ENCODE measurements around the gene WDR11. TPM values are rescaled to one million over a fixed set of nuclear protein-coding genes. Genes with fewer than 3 reads are reported as not detected.
A peak's percentile ranks its signal among the peaks of the same experiment; 100 is the strongest.

WDR11 gene, protein sequence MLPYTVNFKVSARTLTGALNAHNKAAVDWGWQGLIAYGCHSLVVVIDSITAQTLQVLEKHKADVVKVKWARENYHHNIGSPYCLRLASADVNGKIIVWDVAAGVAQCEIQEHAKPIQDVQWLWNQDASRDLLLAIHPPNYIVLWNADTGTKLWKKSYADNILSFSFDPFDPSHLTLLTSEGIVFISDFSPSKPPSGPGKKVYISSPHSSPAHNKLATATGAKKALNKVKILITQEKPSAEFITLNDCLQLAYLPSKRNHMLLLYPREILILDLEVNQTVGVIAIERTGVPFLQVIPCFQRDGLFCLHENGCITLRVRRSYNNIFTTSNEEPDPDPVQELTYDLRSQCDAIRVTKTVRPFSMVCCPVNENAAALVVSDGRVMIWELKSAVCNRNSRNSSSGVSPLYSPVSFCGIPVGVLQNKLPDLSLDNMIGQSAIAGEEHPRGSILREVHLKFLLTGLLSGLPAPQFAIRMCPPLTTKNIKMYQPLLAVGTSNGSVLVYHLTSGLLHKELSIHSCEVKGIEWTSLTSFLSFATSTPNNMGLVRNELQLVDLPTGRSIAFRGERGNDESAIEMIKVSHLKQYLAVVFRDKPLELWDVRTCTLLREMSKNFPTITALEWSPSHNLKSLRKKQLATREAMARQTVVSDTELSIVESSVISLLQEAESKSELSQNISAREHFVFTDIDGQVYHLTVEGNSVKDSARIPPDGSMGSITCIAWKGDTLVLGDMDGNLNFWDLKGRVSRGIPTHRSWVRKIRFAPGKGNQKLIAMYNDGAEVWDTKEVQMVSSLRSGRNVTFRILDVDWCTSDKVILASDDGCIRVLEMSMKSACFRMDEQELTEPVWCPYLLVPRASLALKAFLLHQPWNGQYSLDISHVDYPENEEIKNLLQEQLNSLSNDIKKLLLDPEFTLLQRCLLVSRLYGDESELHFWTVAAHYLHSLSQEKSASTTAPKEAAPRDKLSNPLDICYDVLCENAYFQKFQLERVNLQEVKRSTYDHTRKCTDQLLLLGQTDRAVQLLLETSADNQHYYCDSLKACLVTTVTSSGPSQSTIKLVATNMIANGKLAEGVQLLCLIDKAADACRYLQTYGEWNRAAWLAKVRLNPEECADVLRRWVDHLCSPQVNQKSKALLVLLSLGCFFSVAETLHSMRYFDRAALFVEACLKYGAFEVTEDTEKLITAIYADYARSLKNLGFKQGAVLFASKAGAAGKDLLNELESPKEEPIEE
- total RNA-seq (2022) (49.2 and 61.0 TPM in 2 replicates), Bru-seq, nascent RNA (percentile 89 among the genes with signal in this experiment), BruChase-seq, experiment 1, labeled RNA remaining after a 6-hour chase (percentile 88 among the genes with signal in this experiment), BruChase-seq, experiment 2, labeled RNA remaining after a 2-hour chase (percentile 93 among the genes with signal in this experiment)
- long read RNA-seq, full-length matches to known transcripts: 53 of 82 reads
- long read RNA-seq, partial matches to known transcripts: 9 of 82 reads
- long read RNA-seq, other reads (novel, unspliced or antisense): 20 of 82 reads

DNA sequence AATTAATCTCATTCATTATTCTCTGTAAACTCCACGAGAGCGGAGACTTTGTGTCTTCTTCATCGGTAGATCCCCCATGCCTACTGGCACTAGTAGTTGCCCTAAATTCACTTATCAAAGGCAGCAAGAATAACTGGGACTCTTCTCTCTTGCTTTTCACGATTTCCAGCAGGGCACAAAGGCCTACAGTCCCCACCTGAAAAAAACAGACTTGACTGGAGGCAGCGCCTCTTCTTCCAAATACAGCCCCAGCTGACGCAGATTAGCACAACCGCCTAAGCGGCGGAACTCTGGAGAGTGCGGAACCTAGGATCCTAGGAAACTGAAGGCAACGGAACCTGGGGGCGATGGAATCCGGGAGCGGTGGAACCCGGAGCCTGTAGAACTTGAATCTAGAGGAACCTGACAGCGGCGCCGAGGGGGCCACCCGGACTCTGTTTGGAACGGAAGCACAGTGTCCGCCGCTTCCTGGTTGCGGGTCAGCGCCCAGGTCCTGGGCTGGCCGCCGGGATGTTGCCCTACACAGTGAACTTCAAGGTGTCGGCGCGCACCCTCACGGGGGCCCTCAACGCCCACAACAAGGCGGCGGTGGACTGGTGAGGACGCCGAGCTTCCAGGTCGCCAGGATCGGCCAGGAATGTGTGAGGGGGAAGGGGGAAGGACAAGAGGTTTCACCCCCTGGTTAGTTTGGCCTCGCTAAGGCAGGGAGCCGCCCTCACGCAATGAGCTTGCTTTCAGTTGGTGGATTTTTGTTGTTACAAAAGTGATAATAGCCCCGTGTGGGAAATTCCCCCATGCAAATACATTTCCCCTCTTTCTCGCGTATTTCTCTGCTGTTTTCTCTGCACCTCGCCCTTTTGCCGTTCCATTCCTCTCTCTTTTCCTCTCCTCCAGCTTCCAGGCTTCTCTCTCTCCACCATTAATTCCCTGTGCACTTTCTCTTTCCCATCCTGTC is at the start of gene WDR11:
TSS of gene WDR11 (plus strand) at position 452 of the 955 bp plus-strand sequence. CDS start at position 511, 59 bp downstream.
- intact Hi-C loops (cut with micrococcal nuclease): loop anchor here (1.0 to 10.0 kb wide), 2 partner anchors 428 to 626 kb away; no protein-coding TSS in a partner anchor
- BruUV-seq (replicated peaks): no TSS peak
- POLR2A ChIA-PET: interaction anchor here (0.7 to 1.7 kb wide), 13 partner anchors 10 to 1524 kb away, joined by 3 to 8 read pairs (median 4); partner anchors contain the start of genes ATE1, PLEKHA1 and SEC23IP

DNA sequence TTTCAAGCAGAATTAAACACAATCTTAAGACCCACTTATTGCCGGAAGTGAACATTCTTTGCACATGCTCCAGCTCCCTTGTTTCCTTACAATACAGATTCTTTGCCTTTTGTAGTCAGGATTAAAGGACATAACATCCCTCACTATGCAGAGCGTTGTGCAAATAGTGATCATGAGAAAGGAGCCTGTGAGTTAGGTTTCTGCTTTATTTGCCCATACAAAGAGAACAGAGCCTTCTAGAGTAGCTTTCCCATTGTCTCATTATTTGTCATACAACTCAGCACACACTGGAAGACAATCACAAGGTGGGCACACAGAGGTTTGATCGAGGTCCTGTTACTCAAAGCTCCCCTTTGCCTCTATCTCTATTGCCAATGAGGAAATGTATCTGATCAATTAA is 48.2 kb upstream of the WDR11 start:
- Mint-ChIP-seq H3K4me1 (ENCODE audit: insufficient read depth, unreplicated experiment) (no peaks in the 10 kb centered on the region), H3K27ac (ENCODE audit: low read depth, unreplicated experiment) (no peak overlapping the region), H3K36me3 (ENCODE audit: insufficient read depth, unreplicated experiment) (no peaks in the 10 kb centered on the region), H3K9me3 (ENCODE audit: unreplicated experiment) (no peaks in the 10 kb centered on the region), H3K4me3 (ENCODE audit: unreplicated experiment) (no peak overlapping the region), H3K27me3 (ENCODE audit: insufficient read depth, unreplicated experiment) (peaks cover 54% of the 10 kb centered on the region)
- DNase-seq (ENCODE audit: unreplicated experiment): no peak
- TF ChIP-seq, protein P1, sequence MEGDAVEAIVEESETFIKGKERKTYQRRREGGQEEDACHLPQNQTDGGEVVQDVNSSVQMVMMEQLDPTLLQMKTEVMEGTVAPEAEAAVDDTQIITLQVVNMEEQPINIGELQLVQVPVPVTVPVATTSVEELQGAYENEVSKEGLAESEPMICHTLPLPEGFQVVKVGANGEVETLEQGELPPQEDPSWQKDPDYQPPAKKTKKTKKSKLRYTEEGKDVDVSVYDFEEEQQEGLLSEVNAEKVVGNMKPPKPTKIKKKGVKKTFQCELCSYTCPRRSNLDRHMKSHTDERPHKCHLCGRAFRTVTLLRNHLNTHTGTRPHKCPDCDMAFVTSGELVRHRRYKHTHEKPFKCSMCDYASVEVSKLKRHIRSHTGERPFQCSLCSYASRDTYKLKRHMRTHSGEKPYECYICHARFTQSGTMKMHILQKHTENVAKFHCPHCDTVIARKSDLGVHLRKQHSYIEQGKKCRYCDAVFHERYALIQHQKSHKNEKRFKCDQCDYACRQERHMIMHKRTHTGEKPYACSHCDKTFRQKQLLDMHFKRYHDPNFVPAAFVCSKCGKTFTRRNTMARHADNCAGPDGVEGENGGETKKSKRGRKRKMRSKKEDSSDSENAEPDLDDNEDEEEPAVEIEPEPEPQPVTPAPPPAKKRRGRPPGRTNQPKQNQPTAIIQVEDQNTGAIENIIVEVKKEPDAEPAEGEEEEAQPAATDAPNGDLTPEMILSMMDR (IDR thresholded peaks at IDR 0.05; ENCODE audit: unreplicated experiment): no peak
- ChIA-PET CTCF (interaction anchor here (0.5 kb wide), 1 partner anchor 82 kb away, joined by 3 read pairs; no protein-coding TSS in a partner anchor), POLR2A (interaction anchor here (0.6 kb wide), 1 partner anchor 57 kb away, joined by 3 read pairs; no protein-coding TSS in a partner anchor)
- BruUV-seq (replicated peaks): no TSS peak
- intact Hi-C loops (cut with micrococcal nuclease): no loop called here

More for the DNA sequence above, at the start of gene WDR11:
- Mint-ChIP-seq H3K9me3 (ENCODE audit: unreplicated experiment) (no peaks in the 10 kb centered on the region), H3K27me3 (ENCODE audit: insufficient read depth, unreplicated experiment) (peaks cover 3% of the 10 kb centered on the region), H3K4me1 (ENCODE audit: insufficient read depth, unreplicated experiment) (peaks cover 26% of the 10 kb centered on the region), H3K4me3 (ENCODE audit: unreplicated experiment) (peak within 1 kb of the TSS; percentile 90), H3K36me3 (ENCODE audit: insufficient read depth, unreplicated experiment) (peaks cover 44% of the 10 kb centered on the region), H3K27ac (ENCODE audit: low read depth, unreplicated experiment) (peak within 1 kb of the TSS; percentile 88)
- TF ChIP-seq, protein P1 (IDR thresholded peaks at IDR 0.05; ENCODE audit: unreplicated experiment): no peak
- DNase-seq (ENCODE audit: unreplicated experiment): peak; percentile 92
- CTCF ChIA-PET: interaction anchor here (0.6 to 1.3 kb wide), 5 partner anchors 28 to 954 kb away, joined by 3 to 5 read pairs (median 3); no protein-coding TSS in a partner anchor

DNA sequence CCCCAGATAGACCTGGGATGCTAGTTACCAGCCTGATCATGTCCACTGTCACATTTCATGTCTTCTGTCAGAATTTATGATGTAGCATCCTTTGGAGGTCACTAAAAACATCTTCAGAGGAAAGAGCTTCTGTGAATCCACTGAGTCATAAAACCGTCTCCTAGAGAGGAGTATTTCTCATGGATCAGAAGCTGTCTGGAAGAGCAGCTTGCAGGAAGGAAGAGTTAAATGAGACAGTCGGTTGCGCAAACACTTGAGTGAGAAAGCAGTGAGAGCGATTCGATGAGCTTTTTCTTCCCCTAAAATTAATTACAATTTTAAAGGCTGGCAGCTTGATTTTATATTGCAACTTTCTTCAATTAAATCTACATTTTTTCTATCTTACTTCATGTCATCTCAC is 47.2 kb upstream of the WDR11 start:
- DNase-seq (ENCODE audit: unreplicated experiment): no peak
- Mint-ChIP-seq H3K27ac (ENCODE audit: low read depth, unreplicated experiment) (no peak overlapping the region), H3K27me3 (ENCODE audit: insufficient read depth, unreplicated experiment) (peaks cover 63% of the 10 kb centered on the region), H3K4me1 (ENCODE audit: insufficient read depth, unreplicated experiment) (no peaks in the 10 kb centered on the region), H3K4me3 (ENCODE audit: unreplicated experiment) (no peak overlapping the region), H3K36me3 (ENCODE audit: insufficient read depth, unreplicated experiment) (no peaks in the 10 kb centered on the region), H3K9me3 (ENCODE audit: unreplicated experiment) (no peaks in the 10 kb centered on the region)
- ChIA-PET CTCF (no interaction called here), POLR2A (no interaction called here)
- TF ChIP-seq, protein P1 (IDR thresholded peaks at IDR 0.05; ENCODE audit: unreplicated experiment): no peak
- BruUV-seq (replicated peaks): no TSS peak
- intact Hi-C loops (cut with micrococcal nuclease): no loop called here
